Neuronal stem cell (in vitro differentiated cells): ENCODE measurements around the gene DAP3.

Experiments used
- DNase-seq: peaks from one replicate; pipeline ENCODE4 v3.0.0-alpha.2; 2013; ENCODE audit warnings: low spot score
- H2AFZ ChIP-seq: one replicate; pipeline ENCODE4 v1.6.1; 2013; ENCODE audit warnings: mild to moderate bottlenecking, low read length, inconsistent platforms
- H2AK5ac ChIP-seq: 2 replicates; pipeline ENCODE4 v1.6.1; 2013; ENCODE audit warnings: low read depth, mild to moderate bottlenecking, inconsistent platforms, low read length, moderate library complexity, mixed read lengths
- H2BK120ac ChIP-seq: 2 replicates; pipeline ENCODE4 v1.6.1; 2013; ENCODE audit warnings: low read depth, mild to moderate bottlenecking, inconsistent platforms, low read length, moderate library complexity, mixed read lengths
- H2BK12ac ChIP-seq: one replicate; pipeline ENCODE4 v1.6.1; 2013; ENCODE audit warnings: low read length, inconsistent platforms
- H2BK15ac ChIP-seq: 2 replicates; pipeline ENCODE4 v1.6.1; 2013; ENCODE audit warnings: mild to moderate bottlenecking, low read length, inconsistent platforms, mixed read lengths
- H2BK5ac ChIP-seq: one replicate; pipeline ENCODE4 v1.6.1; 2013; ENCODE audit warnings: inconsistent platforms, mild to moderate bottlenecking, low read length, moderate library complexity
- H3K14ac ChIP-seq: one replicate; pipeline ENCODE4 v1.6.1; 2013; ENCODE audit warnings: low read length, inconsistent platforms
- H3K18ac ChIP-seq: 2 replicates; pipeline ENCODE4 v1.6.1; 2013; ENCODE audit warnings: low read length, inconsistent platforms
- H3K23ac ChIP-seq: 2 replicates; pipeline ENCODE4 v1.6.1; 2013; ENCODE audit warnings: low read depth, mild to moderate bottlenecking, mixed read lengths, low read length, inconsistent platforms; ENCODE audit not compliant: poor library complexity
- H3K27ac ChIP-seq: replicated peaks from 3 replicates; pipeline ENCODE4 v1.5.1; 2013; ENCODE audit warnings: low read length, inconsistent platforms
- H3K27me3 ChIP-seq, 3 experiments: 2 replicates each; pipeline ENCODE4 v1.6.1; 2013; ENCODE audit warnings: low read length in 3 of 3, mild to moderate bottlenecking in 2 of 3, inconsistent platforms in 1 of 3, low read depth in 1 of 3, mixed read lengths in 1 of 3, moderate library complexity in 1 of 3; ENCODE audit not compliant: control insufficient read depth in 3 of 3, insufficient read depth in 3 of 3
- H3K36me3 ChIP-seq, 2 donors: replicated peaks in 1 of 2; 2 replicates each; pipeline ENCODE4 v1.6.1; 2013; ENCODE audit warnings: low read length in 2 of 2; ENCODE audit not compliant: control insufficient read depth in 2 of 2, insufficient read depth in 2 of 2
- H3K4ac ChIP-seq: 2 replicates; pipeline ENCODE4 v1.6.1; 2013; ENCODE audit warnings: inconsistent platforms, mild to moderate bottlenecking, low read length, moderate library complexity
- H3K4me1 ChIP-seq, 2 donors: 1 replicate in 1 of 2; 2 replicates in 1 of 2; pipeline ENCODE4 v1.6.1; 2013; ENCODE audit warnings: low read length in 2 of 2, low read depth in 1 of 2; ENCODE audit not compliant: control insufficient read depth in 2 of 2, insufficient read depth in 1 of 2
- H3K4me2 ChIP-seq: one replicate; pipeline ENCODE4 v1.6.1; 2013; ENCODE audit warnings: mild to moderate bottlenecking, low read length, inconsistent platforms; ENCODE audit not compliant: insufficient read depth, poor library complexity, severe bottlenecking
- H3K4me3 ChIP-seq, 2 donors: 2 replicates each; pipeline ENCODE4 v1.5.1; 2013; ENCODE audit warnings: low read length in 2 of 2, mild to moderate bottlenecking in 2 of 2, inconsistent platforms in 1 of 2, moderate library complexity in 1 of 2
- H3K79me1 ChIP-seq: one replicate; pipeline ENCODE4 v1.6.1; 2013; ENCODE audit warnings: low read depth, mild to moderate bottlenecking, inconsistent platforms, low read length, moderate library complexity
- H3K9ac ChIP-seq: one replicate; pipeline ENCODE4 v1.6.1; 2013; ENCODE audit warnings: mild to moderate bottlenecking, low read depth, low read length, inconsistent platforms; ENCODE audit not compliant: poor library complexity
- H3K9me3 ChIP-seq, 2 donors: replicated peaks in 1 of 2; 2 replicates each; pipeline versions ENCODE3 to v1.6.1; 2013; ENCODE audit warnings: low read length in 2 of 2, mild to moderate bottlenecking in 2 of 2, inconsistent platforms in 1 of 2, low read depth in 1 of 2, mixed read lengths in 1 of 2, moderate library complexity in 1 of 2; ENCODE audit not compliant: control insufficient read depth in 2 of 2, insufficient read depth in 1 of 2
- H4K8ac ChIP-seq: one replicate; pipeline ENCODE4 v1.6.1; 2013; ENCODE audit warnings: low read depth, mild to moderate bottlenecking, inconsistent platforms, low read length, moderate library complexity
- H4K91ac ChIP-seq: one replicate; pipeline ENCODE4 v1.6.1; 2013; ENCODE audit warnings: low read length, low read depth, mild to moderate bottlenecking, inconsistent platforms; ENCODE audit not compliant: poor library complexity
- WGBS, 2 donors: extraction: QIAGEN DNeasy Blood & Tissue Kit; methylation state at CpG; one replicate each; pipeline ENCODE4 v1.1.7; 2013; ENCODE audit warnings: missing lambda C conversion rate in 2 of 2, mixed read lengths in 1 of 2; ENCODE audit not compliant: insufficient read length in 2 of 2, insufficient replicate concordance in 1 of 2; ENCODE audit errors: extremely low coverage in 2 of 2; 5-methylcytosine and 5-hydroxymethylcytosine counted together

DAP3 gene

DNA sequence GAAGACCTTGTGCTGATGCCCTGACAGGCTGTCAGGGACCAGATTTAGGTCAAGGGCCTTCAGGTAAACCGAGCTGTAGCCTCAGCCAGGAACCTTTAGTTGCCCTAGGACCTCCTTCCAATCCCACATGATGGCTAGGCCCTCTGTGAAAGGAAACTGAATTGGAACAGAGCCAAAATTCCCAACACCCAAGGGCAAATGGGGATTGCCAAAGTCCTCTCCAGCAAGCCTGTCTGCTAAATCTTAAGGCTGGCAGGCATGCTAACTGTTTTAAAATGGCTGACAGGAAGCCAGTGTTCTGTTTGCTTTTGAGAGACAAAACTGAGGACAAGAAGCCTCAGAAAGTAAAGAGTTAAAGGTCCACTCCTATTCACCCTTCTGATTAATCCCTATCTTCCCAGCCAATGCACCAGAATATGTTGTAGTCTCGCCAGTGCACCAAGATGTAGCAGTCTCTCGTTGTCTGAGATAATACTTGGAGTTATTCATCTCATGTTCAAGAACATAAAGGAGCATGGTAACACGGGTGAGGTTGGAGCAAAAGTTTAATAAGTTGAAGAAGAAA, 43.8 kb upstream of the DAP3 start:
- Histone ChIP-seq H3K23ac (no peak overlapping the region), H3K4ac (no peak overlapping the region), H3K79me1 (no peaks in the 10 kb centered on the region), H4K91ac (no peak overlapping the region), H3K4me3 (no peak overlapping the region), H2BK12ac (no peak overlapping the region), H2AK5ac (no peak overlapping the region), H3K27me3 (no peaks in the 10 kb centered on the region), H3K14ac (no peak overlapping the region), H4K8ac (no peak overlapping the region), H3K4me1 (peaks cover 0 to 2% of the 10 kb centered on the region in 2 donors), H3K9ac (no peak overlapping the region), H3K27ac (no peak overlapping the region), H2AFZ (peak overlapping the region; percentile 24), H3K36me3 (no peaks in the 10 kb centered on the region), H3K9me3 (peaks cover 15 to 26% of the 10 kb centered on the region in 2 donors), H3K4me2 (no peak overlapping the region), H2BK15ac (no peak overlapping the region), H2BK120ac (no peak overlapping the region), H2BK5ac (no peak overlapping the region), H3K18ac (no peak overlapping the region)
- no CpG with 5 or more reads among the region's 4 CpGs for WGBS, 2 donors
- DNase-seq = no peak

GRCh38 chr1:155645648-155646047, 43.2 kb upstream of the DAP3 start:
- Histone ChIP-seq H2AK5ac (no peak overlapping the region), H3K4me2 (no peak overlapping the region), H3K36me3 (no peaks in the 10 kb centered on the region), H3K4me3 (no peak overlapping the region), H3K27me3 (no peaks in the 10 kb centered on the region), H2BK5ac (no peak overlapping the region), H3K4ac (no peak overlapping the region), H2BK12ac (no peak overlapping the region), H3K23ac (no peak overlapping the region), H2AFZ (no peak overlapping the region), H3K9me3 (peaks cover 14 to 31% of the 10 kb centered on the region in 2 donors), H3K18ac (no peak overlapping the region), H2BK15ac (no peak overlapping the region), H3K4me1 (peaks cover 0 to 2% of the 10 kb centered on the region in 2 donors), H2BK120ac (no peak overlapping the region), H3K9ac (no peak overlapping the region), H3K14ac (no peak overlapping the region), H3K79me1 (no peaks in the 10 kb centered on the region), H4K91ac (no peak overlapping the region), H4K8ac (no peak overlapping the region), H3K27ac (no peak overlapping the region)
- no peak for DNase-seq
- no CpG with 5 or more reads among the region's 6 CpGs for WGBS, 2 donors

GRCh38 chr1:155646307-155646706, 42.6 kb upstream of the DAP3 start:
- no peak overlapping the region for H3K23ac ChIP-seq
- H2BK120ac ChIP-seq = no peak overlapping the region
- no peak overlapping the region for H3K4me3 ChIP-seq
- no peaks in the 10 kb centered on the region for H3K36me3 ChIP-seq
- no peak overlapping the region for H3K4me2 ChIP-seq
- H3K18ac ChIP-seq = no peak overlapping the region
- H3K9me3 ChIP-seq = peaks cover 13 to 32% of the 10 kb centered on the region in 2 donors
- no peak overlapping the region for H2AK5ac ChIP-seq
- peaks cover 0 to 2% of the 10 kb centered on the region in 2 donors for H3K4me1 ChIP-seq
- no peak overlapping the region for H3K9ac ChIP-seq
- H3K27ac ChIP-seq = no peak overlapping the region
- no peak overlapping the region for H2BK12ac ChIP-seq
- H2BK5ac ChIP-seq = no peak overlapping the region
- H4K91ac ChIP-seq = no peak overlapping the region
- H3K79me1 ChIP-seq = no peaks in the 10 kb centered on the region
- DNase-seq = no peak
- H2AFZ ChIP-seq = no peak overlapping the region
- no peak overlapping the region for H3K14ac ChIP-seq
- H4K8ac ChIP-seq = no peak overlapping the region
- H3K27me3 ChIP-seq = no peaks in the 10 kb centered on the region
- no peak overlapping the region for H2BK15ac ChIP-seq
- no peak overlapping the region for H3K4ac ChIP-seq
- WGBS, 2 donors = no CpG with 5 or more reads among the region's 2 CpGs

DNA sequence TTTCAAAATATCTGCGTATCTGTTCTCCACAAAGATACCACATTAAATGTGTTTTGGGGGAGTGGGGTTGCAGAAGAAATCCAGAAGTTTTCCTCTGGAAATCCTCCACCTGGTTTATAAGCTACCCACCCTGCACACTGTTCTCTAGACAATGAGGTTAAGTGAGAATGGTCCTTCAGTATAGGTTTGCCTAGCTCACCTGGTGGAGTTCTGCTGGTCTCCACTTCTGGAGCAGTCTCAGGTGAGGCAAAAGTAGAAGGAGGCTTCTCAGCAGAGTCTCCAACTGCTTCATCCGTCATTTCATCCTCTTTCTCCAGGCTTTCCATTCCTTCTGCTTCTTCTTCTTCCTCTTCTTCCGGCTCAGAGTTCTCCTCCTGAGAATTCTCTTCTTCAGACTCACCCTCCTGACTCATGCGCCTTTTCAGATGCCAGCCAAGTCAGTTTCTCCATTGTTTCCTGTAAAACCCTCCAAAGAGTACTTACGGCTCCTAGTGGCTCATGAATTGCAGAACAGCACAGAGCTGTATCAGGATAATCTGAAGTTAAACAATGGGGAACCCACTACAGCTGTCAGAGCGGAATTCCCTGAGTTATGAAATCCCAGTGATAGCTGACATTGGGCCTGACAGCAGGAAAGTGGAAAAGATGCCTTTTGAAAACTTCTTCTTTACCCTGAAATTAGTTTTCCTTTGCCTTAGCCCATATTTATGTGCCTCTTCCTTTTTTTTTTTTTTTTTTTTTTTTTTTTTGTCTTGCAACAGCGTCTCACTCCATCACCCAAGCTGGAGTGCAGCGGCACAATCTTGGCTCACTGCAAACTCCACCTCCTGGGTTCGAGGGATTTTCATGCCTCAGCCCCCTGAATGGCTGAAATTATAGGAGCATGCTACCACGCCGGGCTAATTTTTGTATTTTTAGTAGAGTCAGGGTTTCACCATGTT, 40.4 kb upstream of the DAP3 start:
- no peak overlapping the region for H3K4ac ChIP-seq
- DNase-seq = peak; percentile 42
- no peaks in the 10 kb centered on the region for H3K36me3 ChIP-seq
- no peak overlapping the region for H3K9ac ChIP-seq
- peak overlapping the region; percentile 16 for H3K27ac ChIP-seq
- no peaks in the 10 kb centered on the region for H3K79me1 ChIP-seq
- no peak overlapping the region for H2BK120ac ChIP-seq
- H4K91ac ChIP-seq = no peak overlapping the region
- peak overlapping the region; percentile 91 for H2AFZ ChIP-seq
- WGBS, 2 donors = no CpG with 5 or more reads among the region's 11 CpGs
- H3K4me2 ChIP-seq = no peak overlapping the region
- no peak overlapping the region for H2AK5ac ChIP-seq
- no peak overlapping the region for H2BK15ac ChIP-seq
- H3K4me1 ChIP-seq = peaks cover 0 to 2% of the 10 kb centered on the region in 2 donors
- no peak overlapping the region for H3K14ac ChIP-seq
- H2BK5ac ChIP-seq = no peak overlapping the region
- no peak overlapping the region for H2BK12ac ChIP-seq
- H3K27me3 ChIP-seq = no peaks in the 10 kb centered on the region
- H4K8ac ChIP-seq = no peak overlapping the region
- H3K9me3 ChIP-seq = peaks cover 5 to 19% of the 10 kb centered on the region in 2 donors
- H3K4me3 ChIP-seq = peak overlapping the region in 1 of 2 donors; percentile 30
- H3K18ac ChIP-seq = no peak overlapping the region
- H3K23ac ChIP-seq = no peak overlapping the region
